MM.1S (cell line): Measurements from ENCODE around the gene GPATCH3.

Experiments used
- EZH2 ChIP-seq: fragments of 300-600 bp; sonication (generic); optimal IDR thresholded peaks from 2 replicates; pipeline ENCODE3; 2017; ENCODE audit warnings: low read depth, mild to moderate bottlenecking, antibody characterized with exemption, low read length, mixed read lengths
- TF ChIP-seq, protein P1 (sequence below): fragments of 300-600 bp; sonication (generic); IDR thresholded peaks from 2 replicates; pipeline ENCODE4 v1.5.1; 2016; ENCODE audit warnings: antibody characterized with exemption, low read length, mixed read lengths

DNA sequence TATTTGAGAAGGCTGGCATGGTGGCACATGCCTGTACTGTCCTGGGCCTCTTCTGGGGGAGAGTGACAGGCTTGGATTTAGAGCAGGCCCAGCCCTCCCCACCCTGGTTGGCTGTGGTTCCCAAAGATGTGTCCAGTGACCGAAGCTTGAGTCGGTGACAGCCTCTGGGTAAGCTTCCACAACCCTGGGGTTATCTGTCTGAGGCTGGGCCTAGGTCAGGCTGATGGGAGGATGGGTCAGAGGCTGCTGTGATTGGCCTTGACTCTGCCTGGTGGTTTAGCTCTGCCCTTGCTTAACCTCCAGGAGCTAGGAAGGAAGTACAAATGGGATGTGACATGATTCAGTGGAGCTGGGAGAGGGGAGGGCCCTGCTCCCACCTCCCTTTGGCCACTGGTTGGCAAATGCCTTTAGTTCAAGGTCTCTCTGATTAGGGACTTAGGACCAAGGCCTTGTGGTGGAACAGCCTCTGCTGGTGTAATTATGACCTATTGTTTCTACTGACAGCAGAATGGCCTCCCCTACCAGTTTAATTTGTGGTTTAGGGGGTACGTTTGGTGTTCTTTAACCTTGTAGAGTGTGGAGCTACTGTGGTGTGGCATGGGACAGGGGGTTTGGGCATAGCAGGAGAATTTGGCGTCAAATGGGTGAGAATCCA lies 37.9 kb upstream of the GPATCH3 start:
- TF ChIP-seq, protein P1, sequence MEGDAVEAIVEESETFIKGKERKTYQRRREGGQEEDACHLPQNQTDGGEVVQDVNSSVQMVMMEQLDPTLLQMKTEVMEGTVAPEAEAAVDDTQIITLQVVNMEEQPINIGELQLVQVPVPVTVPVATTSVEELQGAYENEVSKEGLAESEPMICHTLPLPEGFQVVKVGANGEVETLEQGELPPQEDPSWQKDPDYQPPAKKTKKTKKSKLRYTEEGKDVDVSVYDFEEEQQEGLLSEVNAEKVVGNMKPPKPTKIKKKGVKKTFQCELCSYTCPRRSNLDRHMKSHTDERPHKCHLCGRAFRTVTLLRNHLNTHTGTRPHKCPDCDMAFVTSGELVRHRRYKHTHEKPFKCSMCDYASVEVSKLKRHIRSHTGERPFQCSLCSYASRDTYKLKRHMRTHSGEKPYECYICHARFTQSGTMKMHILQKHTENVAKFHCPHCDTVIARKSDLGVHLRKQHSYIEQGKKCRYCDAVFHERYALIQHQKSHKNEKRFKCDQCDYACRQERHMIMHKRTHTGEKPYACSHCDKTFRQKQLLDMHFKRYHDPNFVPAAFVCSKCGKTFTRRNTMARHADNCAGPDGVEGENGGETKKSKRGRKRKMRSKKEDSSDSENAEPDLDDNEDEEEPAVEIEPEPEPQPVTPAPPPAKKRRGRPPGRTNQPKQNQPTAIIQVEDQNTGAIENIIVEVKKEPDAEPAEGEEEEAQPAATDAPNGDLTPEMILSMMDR, result no peak
- TF ChIP-seq EZH2, result no peak
